GM12865 (cell line): ENCODE measurements around the gene NEGR1.

Source experiments
- DNase-seq: peaks from one replicate; pipeline ENCODE4 v3.0.0; 2010; ENCODE audit warnings: low read depth
- H3K4me3 ChIP-seq: 2 replicates; pipeline ENCODE4 v1.5.1; 2011; ENCODE audit warnings: mild to moderate bottlenecking, low read depth, low read length, control low read depth
- CTCF ChIP-seq: IDR thresholded peaks from 2 replicates; pipeline ENCODE4 v1.5.1; 2011; ENCODE audit warnings: low read length, control low read depth, low read depth, inconsistent platforms; ENCODE audit not compliant: insufficient read depth; ENCODE audit errors: missing control alignments

The NEGR1 gene

GRCh38 chr1:71836904-71837303 lies 445.4 kb downstream of the NEGR1 start:
- TF ChIP-seq CTCF, result no peak
- no peak for DNase-seq
- no peak overlapping the region for H3K4me3 ChIP-seq

GRCh38 chr1:71835442-71835813 lies 446.9 kb downstream of the NEGR1 start:
- no peak for TF ChIP-seq CTCF
- no peak overlapping the region for H3K4me3 ChIP-seq
- no peak for DNase-seq

GRCh38 chr1:71834601-71835441 lies 447.5 kb downstream of the NEGR1 start:
- DNase-seq, result no peak
- TF ChIP-seq CTCF, result no peak
- no peak overlapping the region for H3K4me3 ChIP-seq

- H3K4me3 ChIP-seq, result no peak overlapping the region
- DNase-seq, result no peak
- TF ChIP-seq CTCF, result no peak
These were observed 450.7 kb downstream of the NEGR1 start for GRCh38 chr1:71831646-71832045.

- DNase-seq, result peak; percentile 10
- H3K4me3 ChIP-seq, result peak overlapping the region; percentile 13
- no peak for TF ChIP-seq CTCF
These were observed 453.0 kb downstream of the NEGR1 start for GRCh38 chr1:71829346-71829745.

GRCh38 chr1:71828431-71829012 lies 453.8 kb downstream of the NEGR1 start:
- no peak for DNase-seq
- no peak overlapping the region for H3K4me3 ChIP-seq
- TF ChIP-seq CTCF, result no peak
